Stimulated activated CD8-positive, alpha-beta memory T cell treated with anti-CD3 and anti-CD28 coated beads, Interleukin-2, amount 100 ng/mL, for 48 hours (primary cell): ENCODE data around the gene MBOAT2.
"Not testable (repeated sequence)": the region's sequence is repeated elsewhere in the genome, so short reads cannot be mapped to it uniquely, and the experiment has no call there.

Experiments
- DNase-seq, 2 donors: peaks; one replicate each; pipeline ENCODE4 v3.0.0-alpha.2; 2020; ENCODE audit warnings: low read depth in 2 of 2

The MBOAT2 gene

DNA sequence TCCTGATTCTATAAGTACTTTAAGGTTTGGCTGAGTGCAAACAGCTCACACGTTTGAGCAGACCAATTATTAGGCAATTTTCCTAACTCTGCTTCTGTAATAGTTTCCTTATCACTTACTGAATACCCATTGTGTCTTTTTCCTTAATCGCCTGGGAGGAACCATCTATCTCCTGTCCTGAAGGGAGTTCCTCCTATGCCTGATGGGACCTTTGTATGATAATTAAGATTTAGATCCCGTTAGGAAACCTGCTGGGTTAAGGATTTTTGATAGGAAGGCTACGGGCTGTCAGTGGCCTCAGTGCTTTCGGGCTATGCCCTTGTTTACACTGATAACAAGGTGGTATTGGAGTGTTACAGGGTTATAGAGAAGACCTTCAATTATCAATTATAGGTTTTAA is 106.8 kb downstream of the MBOAT2 start:
- not testable (repeated sequence) for DNase-seq

DNA sequence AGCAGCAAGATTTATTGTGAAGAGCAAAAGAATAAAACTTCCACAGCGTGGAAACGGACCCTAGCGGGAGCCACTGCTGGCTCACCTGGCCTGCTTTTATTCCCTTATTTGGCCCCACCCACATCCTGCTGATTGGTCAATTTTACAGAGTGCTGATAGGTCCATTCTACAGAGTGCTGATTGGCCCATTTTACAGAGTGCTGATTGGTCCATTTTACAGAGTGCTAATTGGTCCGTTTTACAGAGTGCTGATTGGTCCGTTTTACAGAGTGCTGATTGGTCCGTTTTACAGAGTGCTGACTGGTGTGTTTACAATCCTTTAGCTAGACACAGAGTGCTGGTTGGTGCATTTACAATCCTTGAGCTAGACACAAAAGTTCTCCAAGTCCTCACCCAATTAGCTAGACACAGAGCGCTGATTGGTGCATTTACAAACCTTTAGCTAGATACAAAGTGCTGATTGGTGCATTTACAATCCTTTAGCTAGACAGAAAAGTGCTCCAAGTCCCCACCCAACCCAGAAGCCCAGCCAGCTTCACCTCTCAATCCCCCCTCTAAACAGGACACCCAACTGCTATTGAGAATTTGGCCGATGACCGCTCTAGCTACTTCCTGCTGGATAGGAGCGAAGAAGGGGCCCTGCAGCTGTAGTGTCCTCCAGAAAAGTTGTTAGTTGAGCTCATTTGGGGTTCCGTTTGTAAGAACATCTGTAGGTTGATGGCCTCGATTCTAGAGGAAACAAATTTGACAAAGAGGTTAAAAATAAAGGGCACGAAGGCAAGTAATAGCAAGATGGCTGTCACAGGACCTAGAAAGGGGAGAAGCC is 108.2 kb downstream of the MBOAT2 start:
- not testable (repeated sequence) for DNase-seq

DNA sequence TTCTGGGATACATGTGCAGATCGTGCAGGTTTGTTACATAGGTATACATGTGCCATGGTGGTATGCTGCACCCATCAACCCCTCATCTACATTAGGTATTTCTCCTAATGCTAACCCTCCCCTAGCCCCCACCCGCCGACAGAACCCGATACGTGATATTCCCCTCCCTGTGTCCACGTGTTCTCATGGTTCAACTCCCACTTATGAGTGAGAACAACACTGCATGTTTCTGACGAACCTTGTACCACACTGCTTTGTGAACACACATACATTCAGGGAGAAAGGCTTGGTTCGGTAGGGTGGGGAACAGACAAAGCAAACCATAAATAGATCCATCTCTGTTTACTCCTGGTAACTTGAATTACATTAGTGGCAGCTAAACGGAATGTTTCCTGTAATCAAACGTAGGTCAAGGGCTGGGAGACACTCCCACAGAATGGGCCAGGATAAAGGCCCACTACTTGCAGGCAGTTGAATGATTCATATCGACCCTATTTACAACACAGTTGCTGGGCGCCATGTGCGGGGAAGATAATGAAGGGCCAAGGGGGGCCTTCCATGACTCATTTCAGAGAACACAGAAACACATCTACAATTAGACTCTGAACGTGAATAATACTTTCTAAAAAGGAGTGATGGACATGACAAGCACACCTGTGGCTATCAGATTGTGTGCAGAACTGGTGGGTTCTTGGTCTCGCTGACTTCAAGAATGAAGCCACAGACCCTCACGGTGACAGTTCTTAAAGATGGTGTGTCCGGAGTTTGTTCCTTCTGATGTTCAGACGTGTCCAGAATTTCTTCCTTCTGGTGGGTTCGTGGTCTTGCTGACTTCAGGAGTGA is 109.3 kb downstream of the MBOAT2 start:
- DNase-seq = no peak

DNA sequence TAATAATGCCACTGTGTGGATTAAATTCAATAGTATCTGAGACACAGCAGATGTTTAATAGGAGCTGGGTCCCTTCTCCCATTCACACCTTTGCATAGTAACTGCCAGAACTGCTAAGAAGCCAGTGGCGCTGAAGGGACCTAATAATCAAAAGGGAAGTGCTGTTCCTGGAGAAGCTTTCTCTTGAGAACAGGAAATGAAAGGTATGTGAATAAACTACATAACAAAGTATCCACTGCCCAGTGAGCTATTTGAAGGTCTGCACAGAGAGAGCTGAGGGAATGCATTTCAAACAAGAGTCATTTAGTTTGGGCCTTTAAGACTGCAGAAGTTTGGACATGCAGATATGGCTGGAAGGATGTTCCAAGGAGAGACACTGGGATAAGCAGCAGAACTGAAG is 110.0 kb downstream of the MBOAT2 start:
- no peak for DNase-seq

DNA sequence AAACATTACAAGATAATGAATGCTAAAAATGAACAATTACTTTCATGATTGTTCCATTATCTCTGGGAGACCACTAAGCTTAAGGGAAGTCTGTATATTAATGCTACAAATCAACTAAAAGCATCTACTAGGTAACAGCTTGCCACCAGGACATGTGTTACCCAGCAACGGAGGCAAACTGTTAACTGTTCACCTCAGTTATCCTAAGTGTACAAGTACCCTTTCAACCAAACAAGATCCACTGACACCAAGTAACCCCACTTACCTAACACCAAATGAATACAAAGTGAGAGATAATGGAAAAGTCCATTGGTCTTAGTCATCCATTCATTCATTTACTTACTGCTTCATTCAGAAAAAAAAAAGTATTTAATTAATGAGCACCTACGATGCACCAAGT is 111.4 kb downstream of the MBOAT2 start:
- DNase-seq = no peak

DNA sequence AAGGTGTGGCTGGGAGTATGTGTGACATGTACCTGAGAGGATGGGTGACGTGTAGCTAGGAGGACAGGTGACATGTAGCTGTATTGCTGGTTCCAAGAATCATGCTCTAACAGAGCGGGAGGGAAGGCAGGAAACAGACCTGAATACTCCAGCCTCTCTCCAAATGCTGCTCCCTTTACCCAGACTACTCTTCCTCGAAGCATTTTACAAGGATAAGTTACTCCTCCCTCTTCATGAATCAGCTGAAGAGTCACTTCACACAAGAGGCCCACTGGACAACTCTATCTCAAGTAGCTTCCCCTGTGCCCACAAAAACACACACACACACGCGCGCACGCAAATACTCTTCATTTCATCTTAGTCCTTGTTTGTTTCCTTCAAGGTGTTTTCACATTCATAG is 113.5 kb downstream of the MBOAT2 start:
- DNase-seq = no peak

DNA sequence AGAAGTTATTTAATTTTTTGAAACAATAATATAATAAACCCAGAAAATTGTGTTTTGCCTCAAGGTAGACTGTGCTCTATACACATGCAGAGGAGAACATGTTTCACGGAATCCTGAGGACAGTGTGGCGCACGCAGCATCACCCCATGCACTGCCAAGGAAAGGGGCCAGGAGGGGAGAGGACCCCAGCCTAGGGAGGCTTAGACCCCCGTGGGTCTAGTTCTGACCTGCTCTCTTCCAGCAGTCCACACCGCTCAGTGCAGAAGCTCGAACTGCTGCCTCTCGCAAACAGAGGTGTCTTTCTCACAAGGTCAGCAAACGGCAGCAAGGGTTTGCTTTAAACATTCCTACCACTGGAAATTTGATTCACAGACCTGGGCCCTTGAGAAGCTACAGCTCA is 114.5 kb downstream of the MBOAT2 start:
- DNase-seq = no peak

DNA sequence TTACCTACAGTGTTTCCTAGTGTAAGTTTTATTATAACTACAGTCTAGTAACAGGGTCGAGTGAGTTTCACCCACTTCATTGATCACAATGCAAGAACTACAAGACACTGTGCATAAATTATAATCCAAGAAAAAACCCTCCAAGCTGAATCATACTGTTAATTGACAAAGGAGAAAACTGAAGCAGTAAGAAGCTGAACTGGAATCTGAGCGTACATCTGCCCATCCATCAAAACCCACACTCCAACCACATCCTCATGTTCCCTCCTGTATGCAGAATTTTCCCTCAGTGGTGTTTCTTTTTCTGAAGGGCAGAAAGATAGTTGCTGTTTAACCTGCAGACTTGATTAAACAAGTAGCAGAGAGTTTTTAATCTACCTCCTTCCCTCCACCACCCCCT is 116.6 kb downstream of the MBOAT2 start:
- DNase-seq = no peak

DNA sequence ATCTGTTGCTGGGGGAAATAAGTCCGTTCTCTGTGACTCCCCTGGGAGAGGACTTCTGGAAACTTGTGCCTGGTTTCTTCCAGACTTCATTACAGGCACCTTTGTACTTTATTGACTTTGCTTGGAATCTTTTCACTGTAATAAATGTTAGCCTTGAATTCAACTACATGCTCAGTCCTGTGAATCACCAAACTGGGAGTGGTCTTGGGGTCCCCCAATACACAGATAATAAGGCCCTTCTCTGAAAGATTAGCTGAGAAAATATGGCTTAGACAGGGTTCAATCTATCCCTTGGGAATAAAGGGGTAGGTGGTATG is 117.3 kb downstream of the MBOAT2 start:
- no peak for DNase-seq

DNA sequence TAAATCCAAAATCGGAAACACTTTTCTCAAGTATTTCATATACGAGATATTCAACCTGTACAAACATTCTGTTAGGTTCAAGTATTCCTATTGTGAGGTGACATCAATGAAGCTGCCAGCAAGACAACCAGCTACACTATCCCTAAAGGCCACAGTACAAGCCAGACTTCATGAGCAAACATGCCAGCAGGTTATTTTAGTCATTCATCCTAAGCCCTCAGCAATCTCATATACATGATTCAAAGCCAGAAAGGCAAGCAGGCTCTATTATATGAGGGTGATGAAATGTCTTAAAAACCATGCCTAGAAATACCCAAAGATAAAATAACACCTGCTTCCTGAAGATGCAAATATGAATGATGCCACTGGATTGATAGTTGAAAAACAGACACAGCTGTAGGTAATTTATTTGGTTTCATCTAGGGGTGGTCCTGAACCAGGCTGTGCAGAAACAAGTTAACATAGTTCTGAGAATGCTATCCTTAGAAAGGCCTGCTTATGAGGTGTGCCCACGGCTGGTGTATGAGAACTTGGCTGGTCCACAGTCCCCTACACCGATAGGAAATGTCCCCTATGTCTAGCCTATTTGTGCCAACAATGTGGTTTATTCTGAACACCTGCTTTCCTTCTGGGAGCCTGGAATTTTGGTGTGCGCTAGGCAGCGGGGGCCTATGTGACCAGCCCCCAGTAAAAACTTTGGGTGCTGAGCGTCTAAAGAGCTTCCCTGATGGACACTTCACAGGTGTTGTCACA is 117.9 kb downstream of the MBOAT2 start:
- DNase-seq = no peak

DNA sequence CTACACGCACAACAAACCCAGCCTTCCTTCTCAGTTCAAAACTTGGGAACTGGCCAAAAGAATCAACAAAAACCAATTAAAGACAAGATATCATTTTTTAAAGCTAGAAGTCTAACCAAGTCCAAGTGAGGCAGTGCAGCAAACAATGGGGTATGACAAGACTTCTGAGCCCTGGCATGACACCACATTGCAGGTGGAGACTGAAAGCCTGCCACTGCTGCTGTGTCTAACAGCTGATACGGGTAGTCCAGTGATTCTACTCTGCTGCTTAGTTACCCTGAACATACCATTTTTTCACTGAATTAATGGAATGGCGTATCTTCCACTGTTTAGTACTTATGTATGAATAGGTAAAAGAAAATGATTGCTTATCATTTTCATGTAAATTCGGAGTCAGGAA is 118.7 kb downstream of the MBOAT2 start:
- no peak for DNase-seq

DNA sequence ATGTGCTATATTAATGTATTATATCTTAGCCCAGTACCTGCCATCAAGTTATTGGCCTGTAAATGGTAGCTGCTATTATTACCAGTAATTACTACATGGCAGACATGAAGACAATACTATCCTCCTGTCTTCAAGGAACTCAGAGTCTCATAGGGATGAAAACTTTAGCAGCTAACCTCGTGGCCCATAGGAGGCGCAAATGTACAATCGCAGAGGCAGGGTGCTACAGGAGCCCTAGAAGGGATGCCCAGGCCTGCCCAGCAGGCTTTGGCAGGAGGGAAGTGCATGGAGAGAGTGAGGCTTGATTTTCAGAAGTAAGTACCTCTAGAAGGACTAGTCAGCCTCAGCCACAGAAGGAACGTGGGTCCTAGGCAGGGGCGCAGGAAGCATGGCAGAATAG is 121.4 kb downstream of the MBOAT2 start:
- DNase-seq = no peak

DNA sequence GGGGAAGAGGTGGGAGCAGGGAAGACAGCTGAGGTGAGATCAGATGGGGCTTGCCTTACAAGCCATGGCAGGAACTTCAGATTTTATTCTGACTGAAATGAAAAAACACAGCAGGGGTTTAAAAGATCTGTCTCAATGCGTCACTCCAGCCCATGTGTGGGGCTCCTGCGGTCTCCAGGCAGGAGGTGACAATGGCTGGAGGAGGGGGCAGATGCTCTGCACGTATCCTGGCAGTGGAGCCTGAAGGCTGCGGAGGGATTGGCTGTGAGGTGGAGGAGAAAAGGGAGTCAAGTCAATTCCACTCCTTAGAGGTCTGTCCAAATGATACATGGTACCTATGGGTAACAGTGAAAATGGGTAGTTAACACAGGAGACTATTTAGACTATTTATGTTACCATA is 125.6 kb downstream of the MBOAT2 start:
- no peak for DNase-seq

DNA sequence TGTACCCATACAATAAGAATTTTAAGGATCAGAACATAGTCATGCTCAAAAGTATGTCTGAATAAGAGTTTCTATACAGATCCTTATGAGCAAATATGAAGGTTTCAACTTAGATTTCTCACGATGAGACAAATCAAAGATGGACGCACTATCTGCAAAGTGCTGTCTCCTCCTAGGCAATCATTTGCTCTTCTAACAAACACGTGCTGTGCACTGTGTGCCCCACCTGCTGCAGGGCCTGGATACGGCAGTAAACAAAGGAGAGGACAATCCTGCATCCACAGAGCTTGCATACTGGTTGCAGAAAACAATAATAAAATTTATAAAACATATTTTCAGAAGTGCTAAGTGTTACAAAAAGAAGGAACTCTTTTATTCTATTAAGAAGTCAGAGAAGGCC is 126.2 kb downstream of the MBOAT2 start:
- no peak for DNase-seq

DNA sequence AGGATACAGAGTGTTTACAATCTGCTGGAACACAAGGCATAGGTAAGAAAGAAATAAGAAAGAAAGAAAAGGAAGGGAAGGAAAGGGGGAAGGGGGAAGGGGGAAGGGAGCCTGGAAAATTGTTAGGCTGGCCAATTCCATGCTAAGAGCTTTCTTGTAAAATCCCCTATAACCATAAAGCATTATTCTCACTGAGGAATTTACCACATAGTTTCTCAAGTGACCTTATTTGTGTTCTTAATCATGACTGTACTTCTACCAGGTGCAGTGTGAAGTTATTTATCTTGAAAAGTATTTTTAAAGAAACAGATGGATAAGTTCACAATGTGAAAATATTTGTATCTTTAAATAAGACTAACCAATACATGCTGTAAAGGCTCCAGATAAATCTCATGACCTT is 126.9 kb downstream of the MBOAT2 start:
- no peak for DNase-seq

DNA sequence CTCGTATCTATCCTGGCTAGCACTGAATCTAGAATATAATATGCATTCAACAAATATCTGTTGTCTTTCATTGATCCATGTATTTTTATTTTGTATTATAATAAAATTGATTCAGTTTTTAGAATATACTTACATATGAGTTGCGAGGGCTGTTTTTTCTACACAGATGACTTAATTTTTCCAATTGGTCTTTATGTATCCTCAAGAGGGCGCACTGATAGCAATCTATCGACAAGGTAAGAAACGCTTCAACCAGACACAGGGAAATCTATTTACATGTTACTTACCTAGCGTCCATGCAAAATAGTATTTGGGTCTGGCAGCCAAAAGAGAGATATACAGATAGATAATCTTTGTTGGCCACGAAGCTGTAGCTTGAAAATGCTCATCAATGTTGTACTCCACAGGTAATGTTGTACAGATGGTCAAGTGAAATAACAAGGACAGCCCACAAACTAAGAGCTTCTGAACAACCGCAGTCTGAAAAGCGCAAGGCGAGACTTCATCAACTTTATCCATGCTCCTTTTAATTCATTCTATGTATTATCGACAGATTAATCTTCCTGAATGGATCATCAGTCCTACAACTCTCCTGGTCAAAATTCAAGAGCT is 130.6 kb downstream of the MBOAT2 start:
- no peak for DNase-seq

DNA sequence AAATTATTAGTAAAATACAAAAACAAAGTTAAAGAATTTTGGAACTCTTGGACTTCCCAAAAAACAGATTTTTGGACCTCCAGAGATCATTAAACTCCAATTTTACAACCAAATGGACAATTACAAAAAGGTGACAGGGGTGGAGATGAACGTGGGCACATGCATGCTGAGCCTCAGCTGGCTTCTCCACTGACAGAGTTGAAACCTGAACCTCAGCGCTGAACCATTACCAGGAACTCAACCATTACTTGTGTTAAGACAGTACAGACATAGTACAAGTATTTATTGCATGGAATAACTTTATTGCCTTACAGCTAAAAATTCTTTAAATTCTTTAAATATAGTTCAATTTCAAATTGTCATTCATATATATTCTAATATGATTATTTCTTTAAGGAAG is 133.0 kb downstream of the MBOAT2 start:
- no peak for DNase-seq

DNA sequence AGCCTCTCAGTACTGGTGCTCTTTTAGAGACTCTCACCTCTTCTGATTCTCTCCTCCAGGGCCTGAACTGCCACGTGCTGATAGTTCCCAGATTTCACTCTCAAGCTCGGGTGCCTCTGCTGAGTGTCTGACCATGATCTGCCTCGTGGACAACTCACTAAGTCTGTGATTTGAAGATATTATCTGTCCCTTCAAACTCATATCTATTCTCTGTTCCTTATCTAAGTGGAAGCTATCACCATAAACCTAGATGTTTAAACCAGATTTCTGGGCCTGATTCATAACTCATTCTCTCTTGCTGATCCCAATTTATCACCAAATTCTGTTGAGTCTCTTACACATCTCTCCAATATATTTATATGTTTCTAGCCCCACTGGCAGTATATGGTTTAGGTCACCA is 136.1 kb downstream of the MBOAT2 start:
- DNase-seq = no peak

DNA sequence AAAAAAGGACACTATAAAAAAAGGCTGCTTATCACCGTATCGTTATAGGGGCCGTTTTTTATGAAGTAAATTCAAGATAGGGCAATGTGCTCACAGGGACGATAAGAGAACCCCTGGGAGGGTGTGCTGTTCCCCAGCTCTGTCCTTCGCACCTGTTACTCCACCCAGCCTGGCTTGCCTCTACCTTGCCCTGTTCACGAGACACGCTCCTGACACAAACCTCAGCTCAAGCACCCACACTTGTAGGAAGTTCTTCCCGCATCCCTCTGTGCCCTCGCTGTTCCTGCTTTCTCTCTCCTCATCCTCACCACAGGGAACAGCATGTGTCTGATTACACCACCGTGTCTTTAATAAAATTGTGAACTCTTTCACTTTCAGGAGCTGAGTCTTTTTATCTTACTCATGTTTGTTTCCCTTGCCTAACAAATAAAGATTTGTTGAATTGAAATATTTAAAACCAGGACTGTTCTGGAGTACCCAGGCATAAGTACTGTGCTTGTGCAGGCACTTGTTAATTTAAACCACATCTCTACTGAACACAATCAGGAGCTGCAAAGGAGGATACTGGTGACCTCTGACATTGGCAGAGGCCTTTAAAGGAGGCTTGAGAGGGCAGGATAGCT is 140.0 kb downstream of the MBOAT2 start:
- no peak for DNase-seq

DNA sequence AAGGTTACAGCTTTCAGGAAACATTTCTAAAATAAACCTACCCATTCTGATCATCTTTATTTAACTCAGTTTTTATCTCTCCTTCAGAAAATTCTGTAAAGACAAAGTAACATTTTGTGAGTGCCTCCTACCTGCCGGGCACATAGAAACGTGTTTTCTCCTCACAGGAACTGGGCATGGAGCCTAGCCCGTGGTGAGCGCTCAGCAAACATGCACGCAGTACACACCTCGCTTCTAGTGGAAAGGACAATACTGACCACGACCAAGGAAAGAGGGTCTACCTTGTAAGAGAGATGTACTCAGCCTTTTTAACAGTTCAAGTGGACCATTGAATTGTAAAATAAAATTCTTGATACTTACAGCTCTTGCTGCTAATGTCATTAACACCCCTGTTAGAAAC is 141.3 kb downstream of the MBOAT2 start:
- DNase-seq = no peak

DNA sequence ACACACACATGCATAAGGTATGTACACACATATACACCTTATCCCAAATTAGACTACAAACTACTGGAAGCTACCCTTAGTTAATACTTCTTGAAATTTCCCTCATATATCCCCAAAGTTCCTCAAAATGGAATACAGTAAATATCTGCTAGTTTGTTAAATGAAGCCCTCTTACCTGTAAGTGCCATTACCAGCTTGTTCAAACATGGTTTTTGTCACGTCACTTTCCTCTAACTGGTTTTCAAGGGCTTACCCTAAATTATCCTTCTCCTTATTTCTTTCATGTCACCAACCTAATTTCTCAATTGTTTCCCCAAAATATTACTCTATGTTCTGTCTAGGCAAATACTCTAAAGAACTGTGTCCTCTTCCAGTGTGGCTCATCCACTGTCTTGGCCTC is 141.7 kb downstream of the MBOAT2 start:
- DNase-seq = no peak

DNA sequence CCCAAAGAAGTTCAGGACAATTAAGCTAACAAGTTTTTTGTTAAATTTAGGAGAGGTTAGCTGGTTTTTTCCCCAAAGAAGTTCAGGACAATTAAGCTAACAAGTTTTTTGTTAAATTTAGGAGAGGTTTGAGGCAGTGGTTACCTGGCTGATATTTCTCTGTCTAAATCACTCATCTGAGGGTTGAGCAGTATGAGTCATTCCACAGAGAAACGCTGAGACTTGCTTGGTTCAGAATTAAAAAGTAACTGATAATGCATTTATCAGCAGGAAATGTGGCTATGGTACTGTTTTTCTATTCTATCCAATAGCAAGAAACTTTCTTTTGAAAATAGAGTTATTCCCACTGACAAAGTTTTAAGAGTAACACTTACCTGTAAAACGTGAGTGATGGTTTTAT is 143.2 kb downstream of the MBOAT2 start:
- no peak for DNase-seq
